SK-N-MC (cell line): ENCODE measurements around the gene SMCHD1.

Experiments used
- DNase-seq: peaks from one replicate; pipeline ENCODE4 v3.0.0-alpha.2; 2011; ENCODE audit warnings: low read depth, low spot score
- H3K27ac ChIP-seq: fragments of 200-600 bp; sonication (generic); 2 replicates; pipeline ENCODE4 v1.5.1; 2016; ENCODE audit warnings: mixed run types
- H3K36me3 ChIP-seq: fragments of 200-600 bp; sonication (generic); 2 replicates; pipeline ENCODE4 v1.6.1; 2017; ENCODE audit warnings: antibody characterized with exemption, low read length, mixed read lengths; ENCODE audit not compliant: insufficient read depth
- H3K4me3 ChIP-seq: fragments of 200-600 bp; sonication (generic); 2 replicates; pipeline ENCODE4 v1.5.1; 2016
- H3K9ac ChIP-seq: fragments of 200-600 bp; sonication (generic); 2 replicates; pipeline ENCODE4 v1.8.0; 2017; ENCODE audit warnings: mixed run types, mixed read lengths; ENCODE audit not compliant: insufficient read length
- H3K9me3 ChIP-seq: fragments of 200-600 bp; sonication (generic); 2 replicates; pipeline ENCODE4 v1.6.1; 2017; ENCODE audit warnings: low read depth, mild to moderate bottlenecking, antibody characterized with exemption, low read length, moderate library complexity, mixed read lengths
- EZH2 ChIP-seq: fragments of 200-600 bp; sonication (generic); IDR thresholded peaks from one replicate; pipeline ENCODE4 v1.6.1; 2017; ENCODE audit warnings: antibody characterized with exemption
- FOXP2 ChIP-seq: optimal IDR thresholded peaks from 2 replicates; pipeline ENCODE3; 2011; ENCODE audit warnings: mild to moderate bottlenecking, moderate library complexity; ENCODE audit not compliant: insufficient read depth; ENCODE audit errors: extremely low read length, control extremely low read depth
- POLR2AphosphoS5 ChIP-seq: IDR thresholded peaks from 2 replicates; pipeline ENCODE4 v1.6.1; 2012; ENCODE audit warnings: mild to moderate bottlenecking, low read depth, low read length, borderline replicate concordance

Gene SMCHD1

GRCh38 chr18:2687390-2688001, 32.0 kb downstream of the SMCHD1 start:
- no peak overlapping the region for H3K27ac ChIP-seq
- H3K4me3 ChIP-seq = no peak overlapping the region
- TF ChIP-seq FOXP2 = no peak
- TF ChIP-seq EZH2 = no peak
- TF ChIP-seq POLR2AphosphoS5 = no peak
- peaks cover 18% of the 10 kb centered on the region for H3K9me3 ChIP-seq
- peaks cover 93% of the 10 kb centered on the region for H3K36me3 ChIP-seq
- DNase-seq = no peak
- no peak overlapping the region for H3K9ac ChIP-seq

GRCh38 chr18:2692508-2692907, 37.0 kb downstream of the SMCHD1 start:
- H3K4me3 ChIP-seq = no peak overlapping the region
- DNase-seq = no peak
- no peak for TF ChIP-seq POLR2AphosphoS5
- no peak for TF ChIP-seq FOXP2
- no peak for TF ChIP-seq EZH2
- no peak overlapping the region for H3K9ac ChIP-seq
- no peaks in the 10 kb centered on the region for H3K9me3 ChIP-seq
- H3K36me3 ChIP-seq = peaks cover 88% of the 10 kb centered on the region
- no peak overlapping the region for H3K27ac ChIP-seq

GRCh38 chr18:2697184-2697583, 41.7 kb downstream of the SMCHD1 start:
- no peak for DNase-seq
- peaks cover 87% of the 10 kb centered on the region for H3K36me3 ChIP-seq
- no peak overlapping the region for H3K4me3 ChIP-seq

GRCh38 chr18:2699001-2699400, 43.5 kb downstream of the SMCHD1 start:
- Histone ChIP-seq H3K27ac (no peak overlapping the region), H3K9ac (no peak overlapping the region), H3K4me3 (no peak overlapping the region), H3K36me3 (peaks cover 87% of the 10 kb centered on the region), H3K9me3 (no peaks in the 10 kb centered on the region)
- TF ChIP-seq POLR2AphosphoS5 (no peak), FOXP2 (no peak), EZH2 (no peak)
- no peak for DNase-seq

More at GRCh38 chr18:2697184-2697583, 41.7 kb downstream of the SMCHD1 start:
- Histone ChIP-seq H3K9ac (no peak overlapping the region), H3K9me3 (no peaks in the 10 kb centered on the region), H3K27ac (no peak overlapping the region)
- no peak for TF ChIP-seq FOXP2
- TF ChIP-seq EZH2 = no peak
- no peak for TF ChIP-seq POLR2AphosphoS5

- Histone ChIP-seq H3K36me3 (peaks cover 83% of the 10 kb centered on the region), H3K9ac (no peak overlapping the region), H3K4me3 (no peak overlapping the region), H3K9me3 (no peaks in the 10 kb centered on the region), H3K27ac (no peak overlapping the region)
- no peak for DNase-seq
- no peak for TF ChIP-seq EZH2
- TF ChIP-seq POLR2AphosphoS5 = no peak
Observed at GRCh38 chr18:2704541-2704940, 49.0 kb downstream of the SMCHD1 start.

GRCh38 chr18:2706903-2707302, 51.4 kb downstream of the SMCHD1 start:
- peak overlapping the region; percentile 76 for H3K27ac ChIP-seq
- no peak for DNase-seq
- H3K9me3 ChIP-seq = no peaks in the 10 kb centered on the region
- H3K4me3 ChIP-seq = no peak overlapping the region
- H3K36me3 ChIP-seq = peaks cover 82% of the 10 kb centered on the region
- TF ChIP-seq EZH2 (no peak), FOXP2 (no peak), POLR2AphosphoS5 (no peak)
- H3K9ac ChIP-seq = peak overlapping the region; percentile 41

GRCh38 chr18:2707551-2708168, 52.1 kb downstream of the SMCHD1 start:
- no peaks in the 10 kb centered on the region for H3K9me3 ChIP-seq
- peaks cover 84% of the 10 kb centered on the region for H3K36me3 ChIP-seq
- H3K9ac ChIP-seq = peak overlapping the region; percentile 41
- no peak for TF ChIP-seq FOXP2
- no peak for TF ChIP-seq EZH2
- TF ChIP-seq POLR2AphosphoS5 = no peak
- no peak overlapping the region for H3K4me3 ChIP-seq
- H3K27ac ChIP-seq = peak overlapping the region; percentile 76
- no peak for DNase-seq

- H3K27ac ChIP-seq = no peak overlapping the region
- DNase-seq = no peak
- no peak overlapping the region for H3K9ac ChIP-seq
- TF ChIP-seq EZH2 = no peak
- no peak for TF ChIP-seq POLR2AphosphoS5
- TF ChIP-seq FOXP2 = no peak
- H3K4me3 ChIP-seq = no peak overlapping the region
- H3K9me3 ChIP-seq = no peaks in the 10 kb centered on the region
- peaks cover 82% of the 10 kb centered on the region for H3K36me3 ChIP-seq
Observed at GRCh38 chr18:2709316-2709715, 53.8 kb downstream of the SMCHD1 start.
